Measurements from ENCODE around the gene RFWD3. TPM values are rescaled to one million over a fixed set of nuclear protein-coding genes. Genes with fewer than 3 reads are reported as not detected.

The RFWD3 gene
- total and polyA plus RNA-seq, 2 of the 13 experiments (the other 11 are each of a cell fraction or from before 2014, with no cell fraction given) = 23.4 to 62.6 TPM

- TF ChIP-seq AFF4 (CRISPR knock-in tag; IDR thresholded peaks at IDR 0.05) = no peak
- TF ChIP-seq ZNF451 (CRISPR knock-in tag; IDR thresholded peaks at IDR 0.05) = 0 out of 2 replicates have a peak, but pooled peaks have one; percentile 52
- peak; percentile 84 for TF ChIP-seq ZGPAT (CRISPR knock-in tag; IDR thresholded peaks at IDR 0.05)
- peak; percentile 48; the same call in 1 of the 2 replicates for TF ChIP-seq HNRNPL (IDR thresholded peaks at IDR 0.05; ENCODE audit: low read depth, low read length)
- TF ChIP-seq POGZ (CRISPR knock-in tag; IDR thresholded peaks at IDR 0.05) = peak; percentile 89
- peak; percentile 15; the same call in 1 of the 2 replicates for TF ChIP-seq NR2F2 (IDR thresholded peaks at IDR 0.05; ENCODE audit: borderline replicate concordance, low read depth)
- TF ChIP-seq MTF1 (CRISPR knock-in tag; IDR thresholded peaks at IDR 0.05) = no peak
- TF ChIP-seq ZNF383 (CRISPR knock-in tag; IDR thresholded peaks at IDR 0.05; ENCODE audit: borderline replicate concordance) = no peak
- TF ChIP-seq CHD4 (IDR thresholded peaks at IDR 0.05; ENCODE audit: borderline replicate concordance, low read length) = no peak
- TF ChIP-seq ATF2 (CRISPR knock-in tag; IDR thresholded peaks at IDR 0.05) = no peak
- no peak; the same call in none of the 2 replicates for TF ChIP-seq ELF3 (CRISPR knock-in tag; IDR thresholded peaks at IDR 0.05)
- peak; percentile 99 for TF ChIP-seq NFYC (CRISPR knock-in tag; IDR thresholded peaks at IDR 0.05)
- peak; percentile 70 for TF ChIP-seq NFIC (IDR thresholded peaks at IDR 0.05; ENCODE audit: low read length)
- TF ChIP-seq PITX1 (CRISPR knock-in tag; IDR thresholded peaks at IDR 0.05) = peak; percentile 82
- TF ChIP-seq ZBED4 (CRISPR knock-in tag; IDR thresholded peaks at IDR 0.05; ENCODE audit: borderline replicate concordance) = peak; percentile 69
- TF ChIP-seq TMF1 (CRISPR knock-in tag; IDR thresholded peaks at IDR 0.05; ENCODE audit: low read depth) = no peak
These were observed at the start of gene RFWD3 (continued) for GRCh38 chr16:74666425-74667254.

Measured in HepG2 (cell line).